Transverse colon (tissue), 4 donors: ENCODE data around the gene ZNF827.

ENCODE experiments used
- CTCF ChIP-seq, 5 experiments: fragments of 200-600 bp in 3 of 5; fragments of 450-650 bp in 2 of 5; sonication (generic) in 3 of 5; IDR thresholded peaks; 1 replicate in 2 of 5; 2 replicates in 3 of 5; pipeline ENCODE4 v1.5.1; 2016 to 2017; ENCODE audit warnings: antibody characterized with exemption in 5 of 5, inconsistent platforms in 3 of 5, mild to moderate bottlenecking in 2 of 5, moderate library complexity in 1 of 5
- POLR2A ChIP-seq: fragments of 450-650 bp; IDR thresholded peaks from one replicate; pipeline ENCODE4 v1.6.1; 2016; ENCODE audit warnings: antibody characterized with exemption, mild to moderate bottlenecking, moderate library complexity
- POLR2AphosphoS5 ChIP-seq, 3 donors: sonication (generic); formaldehyde crosslinking; IDR thresholded peaks; one replicate each; pipeline ENCODE4 v1.6.1; 2016; ENCODE audit warnings: antibody characterized with exemption in 3 of 3

DNA sequence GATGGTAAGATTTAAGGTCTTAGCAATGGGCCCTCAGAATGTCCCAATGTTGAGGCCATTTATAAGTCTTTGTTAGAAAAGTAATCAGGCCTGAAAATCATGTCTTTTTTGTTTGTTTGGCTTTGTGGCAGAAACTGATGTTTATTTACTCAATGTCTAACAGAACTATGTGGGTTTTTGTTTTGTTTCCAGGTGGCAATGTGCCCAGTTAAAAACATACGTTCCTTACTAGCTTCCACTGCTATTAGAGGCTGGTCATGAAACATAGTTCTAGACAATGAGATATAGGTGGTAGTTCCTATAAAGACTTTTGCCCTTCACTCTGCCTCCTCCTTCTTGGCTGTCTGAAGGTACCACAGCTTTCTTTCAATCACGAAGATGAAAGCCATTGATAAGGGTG, 149.9 kb downstream of the ZNF827 start:
- TF ChIP-seq CTCF (IDR thresholded peaks at IDR 0.05): no peak
- TF ChIP-seq POLR2AphosphoS5 (IDR thresholded peaks at IDR 0.05): no peak
- TF ChIP-seq POLR2A: no peak
